Left lung (tissue), 10 donors: ENCODE data around the gene PHKB. TPM values are rescaled to one million over a fixed set of nuclear protein-coding genes. Genes with fewer than 3 reads are reported as not detected.

Source experiments
- ATAC-seq: fragments of 200-7000 bp; cut with Tn5 transposase; one replicate; pipeline ENCODE4 v1.9.1; 2020; ENCODE audit warnings: moderate library complexity
- DNase-seq, 4 donors: peaks; one replicate each; pipeline ENCODE4 v3.0.0-alpha.2; 2013 to 2020
- H3K27ac ChIP-seq, 2 donors: fragments of 200-600 bp; sonication (generic) in 1 of 2; one replicate each; pipeline versions ENCODE4 v1.5.0 to v1.8.0; 2020 to 2021
- H3K27me3 ChIP-seq, 2 donors: fragments of 200-600 bp; sonication (generic) in 1 of 2; one replicate each; pipeline versions ENCODE4 v1.5.0 to v1.8.0; 2020 to 2021
- H3K36me3 ChIP-seq, 2 donors: fragments of 200-600 bp; sonication (generic) in 1 of 2; one replicate each; pipeline versions ENCODE4 v1.5.0 to v1.8.0; 2020 to 2021
- H3K4me1 ChIP-seq, 2 donors: fragments of 200-600 bp; one replicate each; pipeline ENCODE4 v1.8.0; 2021
- H3K4me3 ChIP-seq, 2 donors: fragments of 200-600 bp; sonication (generic) in 1 of 2; one replicate each; pipeline versions ENCODE4 v1.5.0 to v1.8.0; 2020 to 2021; ENCODE audit warnings: mild to moderate bottlenecking in 1 of 2
- H3K9me3 ChIP-seq, 2 donors: fragments of 200-600 bp; sonication (generic) in 1 of 2; one replicate each; pipeline versions ENCODE4 v1.5.0 to v1.8.0; 2020 to 2021
- intact Hi-C, 2 donors: fragments of 100-400 bp; cut with DNase I; formaldehyde crosslinking; loops; one replicate each; pipeline versions ENCODE4 v1.11.2 to v1.14.2; 2022
- polyA plus RNA-seq, 6 donors: library from polyadenylated mRNA; unstranded; fragments of 120-200 nt; gene quantifications; one replicate each; pipeline ENCODE4 v1.2.1, GENCODE V29; 2013; ENCODE audit not compliant: insufficient read length in 6 of 6
- total RNA-seq, 2 donors: library from RNA; stranded (reverse); fragmentation: NEBNext Ultra II Directional; extraction: Animal tissue kit (Norgen Biotek cat#: 25700); gene quantifications; one replicate each; pipeline ENCODE4 v1.2.1, GENCODE V29; 2021
- TF ChIP-seq, protein P1 (sequence below), 2 donors: fragments of 200-600 bp; sonication (generic) in 1 of 2; IDR thresholded peaks; one replicate each; pipeline versions ENCODE4 v1.5.0 to v1.8.0; 2021; ENCODE audit warnings: antibody characterized with exemption in 2 of 2
- donor health status: DM: no; HTN: yes; CAD: no.
- donor health status: DM: no; HTN: no; CAD: no.

PHKB gene
- total and polyA plus RNA-seq, 8 donors, result 76.5 to 104 (median 90.4) TPM

DNA sequence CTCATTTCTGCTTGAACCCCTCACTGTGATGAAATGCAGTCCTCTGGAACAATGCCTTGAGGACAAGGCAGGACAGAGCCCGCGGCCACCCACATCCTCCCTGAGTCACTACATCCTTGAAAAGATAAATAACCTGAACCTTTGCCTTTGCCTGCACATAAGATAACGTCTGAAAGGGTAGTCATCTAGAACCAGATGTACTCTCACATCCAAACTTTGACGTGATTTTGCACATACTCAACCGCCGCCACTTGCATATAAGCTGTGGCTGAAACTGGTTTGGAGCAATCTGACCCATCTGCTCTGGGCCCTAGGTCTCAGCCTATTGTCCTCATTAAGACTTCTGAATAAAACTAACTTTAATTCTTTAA is 252.1 kb downstream of the PHKB start:
- DNase-seq (no peak), ATAC-seq (no peak)
- TF ChIP-seq, protein P1, sequence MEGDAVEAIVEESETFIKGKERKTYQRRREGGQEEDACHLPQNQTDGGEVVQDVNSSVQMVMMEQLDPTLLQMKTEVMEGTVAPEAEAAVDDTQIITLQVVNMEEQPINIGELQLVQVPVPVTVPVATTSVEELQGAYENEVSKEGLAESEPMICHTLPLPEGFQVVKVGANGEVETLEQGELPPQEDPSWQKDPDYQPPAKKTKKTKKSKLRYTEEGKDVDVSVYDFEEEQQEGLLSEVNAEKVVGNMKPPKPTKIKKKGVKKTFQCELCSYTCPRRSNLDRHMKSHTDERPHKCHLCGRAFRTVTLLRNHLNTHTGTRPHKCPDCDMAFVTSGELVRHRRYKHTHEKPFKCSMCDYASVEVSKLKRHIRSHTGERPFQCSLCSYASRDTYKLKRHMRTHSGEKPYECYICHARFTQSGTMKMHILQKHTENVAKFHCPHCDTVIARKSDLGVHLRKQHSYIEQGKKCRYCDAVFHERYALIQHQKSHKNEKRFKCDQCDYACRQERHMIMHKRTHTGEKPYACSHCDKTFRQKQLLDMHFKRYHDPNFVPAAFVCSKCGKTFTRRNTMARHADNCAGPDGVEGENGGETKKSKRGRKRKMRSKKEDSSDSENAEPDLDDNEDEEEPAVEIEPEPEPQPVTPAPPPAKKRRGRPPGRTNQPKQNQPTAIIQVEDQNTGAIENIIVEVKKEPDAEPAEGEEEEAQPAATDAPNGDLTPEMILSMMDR (IDR thresholded peaks at IDR 0.05), result no peak
- intact Hi-C loops, result no loop called here
- Histone ChIP-seq H3K9me3 (no peaks in the 10 kb centered on the region), H3K4me1 (no peaks in the 10 kb centered on the region), H3K27ac (peak overlapping the region in 1 of 2 donors; percentile 2), H3K27me3 (no peaks in the 10 kb centered on the region), H3K4me3 (no peak overlapping the region), H3K36me3 (no peaks in the 10 kb centered on the region)

DNA sequence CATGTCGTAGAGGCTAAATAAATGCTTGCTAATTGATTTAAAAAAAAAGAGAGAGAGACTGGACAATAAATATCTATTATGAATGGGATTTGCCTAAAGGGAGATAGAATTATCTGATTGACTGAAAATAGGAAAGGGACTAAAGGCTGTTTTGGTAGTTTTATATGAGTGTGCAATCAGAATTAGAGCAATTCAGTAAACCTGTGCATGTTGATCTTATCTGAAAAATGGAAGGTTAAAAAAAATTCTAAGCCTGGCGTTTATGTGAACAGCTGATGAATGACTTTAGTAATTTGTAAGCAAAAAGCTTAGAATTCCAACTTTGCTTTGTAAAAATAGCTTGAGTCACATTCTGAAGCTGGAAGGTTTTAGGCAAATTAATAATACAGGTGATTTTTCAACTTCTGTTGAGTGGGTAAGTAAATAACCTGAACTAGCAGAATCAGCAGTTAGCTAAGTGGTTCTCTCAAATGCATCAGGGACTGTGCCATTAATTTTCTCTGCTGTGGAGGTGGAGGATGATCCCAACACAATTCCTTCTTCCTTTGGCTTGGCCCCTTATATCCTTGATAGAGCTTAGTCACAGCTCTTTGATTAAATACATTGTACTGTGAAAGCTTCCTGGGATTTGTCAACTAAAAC is 254.4 kb downstream of the PHKB start:
- ATAC-seq (peak; percentile 54), DNase-seq (peak in 1 of 4 donors; percentile 5)
- TF ChIP-seq, protein P1 (IDR thresholded peaks at IDR 0.05), result no peak
- intact Hi-C loops, result no loop called here
- no peaks in the 10 kb centered on the region for H3K9me3 ChIP-seq
- no peak overlapping the region for H3K27ac ChIP-seq
- no peaks in the 10 kb centered on the region for H3K27me3 ChIP-seq
- H3K36me3 ChIP-seq, result no peaks in the 10 kb centered on the region
- no peak overlapping the region for H3K4me3 ChIP-seq
- H3K4me1 ChIP-seq, result no peaks in the 10 kb centered on the region

DNA sequence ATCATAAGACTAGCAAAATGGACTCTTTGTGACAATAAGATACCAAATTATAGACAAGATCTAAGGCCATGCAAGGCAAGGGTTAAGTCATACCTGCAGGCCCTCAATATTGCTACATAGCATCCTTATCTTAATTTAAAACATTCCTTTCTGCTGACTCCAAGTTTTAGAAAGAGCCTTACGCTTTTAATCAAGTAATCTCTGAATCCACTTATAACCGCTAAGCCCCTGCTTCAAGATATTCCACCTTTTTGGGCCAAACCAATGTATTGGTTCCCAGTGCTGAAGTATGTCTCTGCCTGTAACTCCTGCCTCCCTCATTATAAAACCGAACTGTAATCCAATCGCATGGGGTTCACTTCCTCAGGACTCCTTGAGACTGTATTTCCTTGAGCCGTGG is 255.4 kb downstream of the PHKB start:
- peak; percentile 46 for ATAC-seq

DNA sequence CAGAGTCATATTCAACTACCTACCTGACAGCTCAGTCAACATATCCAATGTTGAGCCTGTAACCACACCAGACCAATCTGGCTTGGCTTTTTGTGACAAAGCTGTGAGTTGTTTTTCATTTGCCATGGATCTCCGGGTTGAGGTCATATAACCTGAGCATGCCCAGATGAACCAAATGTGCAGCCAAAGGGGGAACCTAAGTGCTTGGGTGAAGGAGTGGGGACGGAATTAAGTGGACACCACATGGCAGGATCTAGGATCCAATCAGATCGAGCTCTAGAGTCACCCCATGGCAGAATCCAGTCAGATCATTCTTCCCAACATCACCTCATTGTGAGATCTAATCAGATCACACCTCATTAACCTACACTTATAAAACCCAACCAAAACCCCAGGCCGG is 258.6 kb downstream of the PHKB start:
- Histone ChIP-seq H3K4me3 (no peak overlapping the region), H3K27me3 (no peaks in the 10 kb centered on the region), H3K9me3 (no peaks in the 10 kb centered on the region), H3K4me1 (no peaks in the 10 kb centered on the region), H3K36me3 (no peaks in the 10 kb centered on the region), H3K27ac (no peak overlapping the region)
- TF ChIP-seq, protein P1 (IDR thresholded peaks at IDR 0.05), result no peak
- ATAC-seq, result no peak
- no peak for DNase-seq
- intact Hi-C loops, result no loop called here

More for the DNA sequence above, 255.4 kb downstream of the PHKB start:
- no peak overlapping the region for H3K27ac ChIP-seq
- no peaks in the 10 kb centered on the region for H3K36me3 ChIP-seq
- DNase-seq, result peak in 1 of 4 donors; percentile 10
- intact Hi-C loops, result no loop called here
- H3K4me3 ChIP-seq, result no peak overlapping the region
- H3K9me3 ChIP-seq, result no peaks in the 10 kb centered on the region
- no peaks in the 10 kb centered on the region for H3K27me3 ChIP-seq
- TF ChIP-seq, protein P1 (IDR thresholded peaks at IDR 0.05), result no peak
- no peaks in the 10 kb centered on the region for H3K4me1 ChIP-seq

DNA sequence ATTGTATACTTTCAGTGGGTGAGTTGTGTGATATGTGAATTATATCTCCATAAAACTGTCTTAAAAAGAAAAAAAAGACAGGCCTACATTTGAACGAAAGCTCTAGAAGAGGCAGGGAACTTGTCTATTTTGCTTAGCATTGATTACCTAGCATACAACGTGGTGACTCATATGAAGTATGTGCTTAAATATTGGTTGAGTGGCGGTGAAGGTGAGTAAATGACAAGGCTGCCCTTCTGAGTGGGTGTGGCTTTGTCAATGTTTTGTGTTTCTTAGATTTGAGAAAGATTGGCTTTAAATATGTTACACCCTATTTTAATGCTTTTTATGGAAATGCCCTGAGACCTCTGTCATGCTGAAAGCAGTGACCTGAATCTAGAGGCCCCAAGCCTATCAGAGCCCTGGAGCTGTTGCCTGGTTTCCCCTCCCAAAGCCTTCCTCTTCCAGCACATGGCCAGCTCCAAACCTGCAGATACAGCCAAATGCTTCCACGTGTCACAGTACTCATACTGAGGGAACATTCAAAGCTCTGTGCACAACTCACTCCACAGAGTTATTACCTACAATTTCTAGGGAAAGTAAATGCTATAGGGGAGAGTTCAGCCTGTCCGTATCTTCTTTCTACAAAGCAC is 260.0 kb downstream of the PHKB start:
- H3K27ac ChIP-seq, result no peak overlapping the region
- TF ChIP-seq, protein P1 (IDR thresholded peaks at IDR 0.05), result no peak
- peak; percentile 82 for ATAC-seq
- H3K27me3 ChIP-seq, result no peaks in the 10 kb centered on the region
- H3K4me3 ChIP-seq, result no peak overlapping the region
- no peaks in the 10 kb centered on the region for H3K9me3 ChIP-seq
- no peaks in the 10 kb centered on the region for H3K4me1 ChIP-seq
- intact Hi-C loops, result no loop called here
- DNase-seq, result no peak
- H3K36me3 ChIP-seq, result no peaks in the 10 kb centered on the region
